ENCODE measurements around the gene MYO9A. TPM values are rescaled to one million over a fixed set of nuclear protein-coding genes. Genes with fewer than 3 reads are reported as not detected.

The MYO9A gene
- total RNA-seq, 1 experiment from 2014 or later, result 23.0 TPM

- Histone ChIP-seq H3K79me2 (ENCODE audit: insufficient read depth, low read length) (no peaks in the 10 kb centered on the region), H3K27me3 (ENCODE audit: insufficient read depth, low read length) (no peaks in the 10 kb centered on the region), H3K9ac (ENCODE audit: low read length) (no peak overlapping the region), H3K4me3 (replicated peaks in 1 of 2; ENCODE audit: low read depth in 1 of 2, low read length in 2 of 2) (no peak overlapping the region), H3K27ac (ENCODE audit: low read depth, low read length) (no peak overlapping the region), H3K4me1 (ENCODE audit: control insufficient read depth in 1 of 2, insufficient read depth in 2 of 2, low read length in 2 of 2) (peaks cover 4 to 6% of the 10 kb centered on the region in 2 experiments; a peak in 3 of 4 replicates), H2AFZ (ENCODE audit: low read depth, low read length, poor library complexity, severe bottlenecking) (no peak overlapping the region), H3K36me3 (ENCODE audit: control insufficient read depth in 1 of 2, insufficient read depth in 2 of 2, low read length in 2 of 2) (no peaks in the 10 kb centered on the region), H4K20me1 (ENCODE audit: insufficient read depth) (no peaks in the 10 kb centered on the region), H3K4me2 (ENCODE audit: low read length) (no peak overlapping the region), H3K9me3 (ENCODE audit: control insufficient read depth in 1 of 2, insufficient read depth in 1 of 2, low read depth in 1 of 2, low read length in 2 of 2) (no peaks in the 10 kb centered on the region), H3K9me2 (ENCODE audit: insufficient read depth) (no peaks in the 10 kb centered on the region)
- TF ChIP-seq RAD21 (IDR thresholded peaks at IDR 0.05; ENCODE audit: low read depth) (no peak), YY1 (IDR thresholded peaks at IDR 0.05; ENCODE audit: extremely low read depth, insufficient replicate concordance, low read depth, low read length) (no peak), JUND (IDR thresholded peaks at IDR 0.05) (no peak), EZH2 (IDR thresholded peaks at IDR 0.05) (no peak), EZH2phosphoT487 (IDR thresholded peaks at IDR 0.05; ENCODE audit: borderline replicate concordance) (no peak), ZFX (IDR thresholded peaks at IDR 0.05) (no peak), SP1 (IDR thresholded peaks at IDR 0.05; ENCODE audit: low read depth) (no peak), CTCF (IDR thresholded peaks at IDR 0.05 in 2 of 3, conservative IDR thresholded peaks at IDR 0.05 in 1 of 3; ENCODE audit: borderline replicate concordance in 1 of 3, insufficient read depth in 1 of 3, low read depth in 2 of 3, low read length in 2 of 3) (no peak), FOSL1 (IDR thresholded peaks at IDR 0.05; ENCODE audit: low read depth) (no peak), SRF (IDR thresholded peaks at IDR 0.05; ENCODE audit: low read depth) (no peak)
- TF ChIP-seq, protein P1, sequence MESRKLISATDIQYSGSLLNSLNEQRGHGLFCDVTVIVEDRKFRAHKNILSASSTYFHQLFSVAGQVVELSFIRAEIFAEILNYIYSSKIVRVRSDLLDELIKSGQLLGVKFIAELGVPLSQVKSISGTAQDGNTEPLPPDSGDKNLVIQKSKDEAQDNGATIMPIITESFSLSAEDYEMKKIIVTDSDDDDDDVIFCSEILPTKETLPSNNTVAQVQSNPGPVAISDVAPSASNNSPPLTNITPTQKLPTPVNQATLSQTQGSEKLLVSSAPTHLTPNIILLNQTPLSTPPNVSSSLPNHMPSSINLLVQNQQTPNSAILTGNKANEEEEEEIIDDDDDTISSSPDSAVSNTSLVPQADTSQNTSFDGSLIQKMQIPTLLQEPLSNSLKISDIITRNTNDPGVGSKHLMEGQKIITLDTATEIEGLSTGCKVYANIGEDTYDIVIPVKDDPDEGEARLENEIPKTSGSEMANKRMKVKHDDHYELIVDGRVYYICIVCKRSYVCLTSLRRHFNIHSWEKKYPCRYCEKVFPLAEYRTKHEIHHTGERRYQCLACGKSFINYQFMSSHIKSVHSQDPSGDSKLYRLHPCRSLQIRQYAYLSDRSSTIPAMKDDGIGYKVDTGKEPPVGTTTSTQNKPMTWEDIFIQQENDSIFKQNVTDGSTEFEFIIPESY (IDR thresholded peaks at IDR 0.05; ENCODE audit: extremely low read depth, insufficient replicate concordance, low read length), result no peak
- TF ChIP-seq, protein P2, sequence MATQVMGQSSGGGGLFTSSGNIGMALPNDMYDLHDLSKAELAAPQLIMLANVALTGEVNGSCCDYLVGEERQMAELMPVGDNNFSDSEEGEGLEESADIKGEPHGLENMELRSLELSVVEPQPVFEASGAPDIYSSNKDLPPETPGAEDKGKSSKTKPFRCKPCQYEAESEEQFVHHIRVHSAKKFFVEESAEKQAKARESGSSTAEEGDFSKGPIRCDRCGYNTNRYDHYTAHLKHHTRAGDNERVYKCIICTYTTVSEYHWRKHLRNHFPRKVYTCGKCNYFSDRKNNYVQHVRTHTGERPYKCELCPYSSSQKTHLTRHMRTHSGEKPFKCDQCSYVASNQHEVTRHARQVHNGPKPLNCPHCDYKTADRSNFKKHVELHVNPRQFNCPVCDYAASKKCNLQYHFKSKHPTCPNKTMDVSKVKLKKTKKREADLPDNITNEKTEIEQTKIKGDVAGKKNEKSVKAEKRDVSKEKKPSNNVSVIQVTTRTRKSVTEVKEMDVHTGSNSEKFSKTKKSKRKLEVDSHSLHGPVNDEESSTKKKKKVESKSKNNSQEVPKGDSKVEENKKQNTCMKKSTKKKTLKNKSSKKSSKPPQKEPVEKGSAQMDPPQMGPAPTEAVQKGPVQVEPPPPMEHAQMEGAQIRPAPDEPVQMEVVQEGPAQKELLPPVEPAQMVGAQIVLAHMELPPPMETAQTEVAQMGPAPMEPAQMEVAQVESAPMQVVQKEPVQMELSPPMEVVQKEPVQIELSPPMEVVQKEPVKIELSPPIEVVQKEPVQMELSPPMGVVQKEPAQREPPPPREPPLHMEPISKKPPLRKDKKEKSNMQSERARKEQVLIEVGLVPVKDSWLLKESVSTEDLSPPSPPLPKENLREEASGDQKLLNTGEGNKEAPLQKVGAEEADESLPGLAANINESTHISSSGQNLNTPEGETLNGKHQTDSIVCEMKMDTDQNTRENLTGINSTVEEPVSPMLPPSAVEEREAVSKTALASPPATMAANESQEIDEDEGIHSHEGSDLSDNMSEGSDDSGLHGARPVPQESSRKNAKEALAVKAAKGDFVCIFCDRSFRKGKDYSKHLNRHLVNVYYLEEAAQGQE (IDR thresholded peaks at IDR 0.05; ENCODE audit: low read depth), result no peak
- intact Hi-C loops (cut with micrococcal nuclease), result loop anchor here (5.0 to 10.0 kb wide), 3 partner anchors 419 to 979 kb away; partner anchors contain the start of gene THSD4
- no TSS peak for BruUV-seq (replicated peaks)
- DNase-seq (ENCODE audit: low read depth, low spot score) (no peak), ATAC-seq (no peak)
- CTCF ChIA-PET, result interaction anchor here (1.2 to 7.2 kb wide), 4 partner anchors 51 to 352 kb away, joined by 3 to 40 read pairs (median 24); no protein-coding TSS in a partner anchor
- POLR2A ChIA-PET, result interaction anchor here (0.7 kb wide), 1 partner anchor 51 kb away, joined by 3 read pairs; no protein-coding TSS in a partner anchor
- RAD21 ChIA-PET (ENCODE audit: low non-redundant PET in 1 of 2, low total read pairs in 2 of 2, uncharacterized antibody in 2 of 2, unreplicated experiment in 2 of 2), result no interaction called here
These were observed 313.7 kb downstream of the MYO9A start for GRCh38 chr15:71804226-71804625.
